HepG2 (cell line): ENCODE results near the gene NACC2. TPM values are rescaled to one million over a fixed set of nuclear protein-coding genes. Genes with fewer than 3 reads are reported as not detected.

Experiments used
- ATAC-seq: fragments of 200-7000 bp; cut with Tn5 transposase; 3 replicates; pipeline ENCODE4 v1.9.1; 2020; ENCODE audit warnings: mild to moderate bottlenecking, moderate library complexity
- BruUV-seq: library from RNA; stranded (reverse); fragments of 400-500 nt; replicated peaks from 2 replicates; lab custom pipeline; 2021; lab: Mats Ljungman, UMichigan
- CTCF ChIA-PET: fragments of 300-600 bp; formaldehyde crosslinking; extraction: SDS; loops from one replicate; lab custom pipeline; 2021; ENCODE audit warnings: low total read pairs, inconsistent platforms, low intra/inter-chr PET ratio; lab: Yijun Ruan, JAX
- POLR2A ChIA-PET: fragments of 350-600 bp; sonication (Branson Sonifier 250); formaldehyde crosslinking; loops from one replicate; lab custom pipeline; 2020; ENCODE audit warnings: antibody characterized with exemption, inconsistent platforms; lab: Yijun Ruan, JAX
- DNase-seq: peaks from one replicate; pipeline ENCODE4 v3.0.0-alpha.2; 2015; ENCODE audit warnings: low spot score
- FAIRE-seq: peaks from 3 replicates; lab custom pipeline; 2011; peaks lifted over from hg19 to GRCh38; lab: Jason Lieb, UNC
- H2AFZ ChIP-seq: one replicate; pipeline ENCODE4 v1.6.1; 2011; ENCODE audit warnings: low read length, inconsistent platforms
- H3K27ac ChIP-seq: fragments of 300-600 bp; 3 replicates; pipeline ENCODE4 v1.8.0; 2011; ENCODE audit warnings: mixed run types, mild to moderate bottlenecking, mixed read lengths, low read length, inconsistent platforms; ENCODE audit not compliant: insufficient read depth; ENCODE audit errors: extremely low read length
- H3K27me3 ChIP-seq, 2 experiments: fragments of 200-600 bp in 1 of 2; 2 replicates in 1 of 2; 3 replicates in 1 of 2; pipeline versions ENCODE4 v1.6.0 to v1.8.0; 2011; ENCODE audit warnings: low read length in 2 of 2, mild to moderate bottlenecking in 2 of 2, moderate library complexity in 2 of 2, inconsistent platforms in 1 of 2; ENCODE audit not compliant: insufficient read depth in 2 of 2, control insufficient read depth in 1 of 2
- H3K36me3 ChIP-seq, 2 experiments: fragments of 200-600 bp in 1 of 2; replicated peaks in 1 of 2; 2 replicates in 1 of 2; 3 replicates in 1 of 2; pipeline versions ENCODE4 v1.5.1 to v1.8.0; 2011; ENCODE audit warnings: low read length in 2 of 2, inconsistent platforms in 1 of 2; ENCODE audit not compliant: insufficient read depth in 2 of 2, control insufficient read depth in 1 of 2
- H3K4me1 ChIP-seq: 2 replicates; pipeline ENCODE4 v1.5.1; 2012; ENCODE audit warnings: low read length, inconsistent platforms; ENCODE audit not compliant: insufficient read depth
- H3K4me2 ChIP-seq: 2 replicates; pipeline ENCODE4 v1.6.0; 2011; ENCODE audit warnings: low read depth, low read length, inconsistent platforms
- H3K4me3 ChIP-seq, 3 experiments: fragments of 200-600 bp in 1 of 3; sonication (generic), shearing (Covaris generic) in 1 of 3; replicated peaks in 1 of 3; 2 replicates each; pipeline ENCODE4 v1.5.1; 2011 to 2016; ENCODE audit warnings: low read length in 3 of 3, inconsistent platforms in 2 of 3, low read depth in 2 of 3, mild to moderate bottlenecking in 2 of 3, control low read depth in 1 of 3, mixed read lengths in 1 of 3; ENCODE audit not compliant: insufficient read depth in 1 of 3
- H3K79me2 ChIP-seq: one replicate; pipeline ENCODE4 v1.6.1; 2011; ENCODE audit warnings: low read length, inconsistent platforms; ENCODE audit not compliant: insufficient read depth
- H3K9ac ChIP-seq: 2 replicates; pipeline ENCODE4 v1.6.0; 2011; ENCODE audit warnings: mild to moderate bottlenecking, low read depth, low read length, inconsistent platforms; ENCODE audit not compliant: insufficient read depth
- H3K9me3 ChIP-seq: 2 replicates; pipeline ENCODE4 v1.5.1; 2012; ENCODE audit warnings: mild to moderate bottlenecking, low read length
- H4K20me1 ChIP-seq: 2 replicates; pipeline ENCODE4 v1.6.0; 2011; ENCODE audit warnings: inconsistent platforms, mild to moderate bottlenecking, low read length, moderate library complexity; ENCODE audit not compliant: insufficient read depth
- CENPT ChIP-seq: sonication (generic); formaldehyde crosslinking; IDR thresholded peaks from 2 replicates; pipeline ENCODE4 v1.8.0; 2022; ENCODE audit warnings: low read depth, mild to moderate bottlenecking, moderate library complexity, missing genetic modification reagents
- GFI1 ChIP-seq: sonication (generic); formaldehyde crosslinking; IDR thresholded peaks from 2 replicates; pipeline ENCODE4 v1.5.0; 2020; ENCODE audit warnings: missing genetic modification reagents, mild to moderate bottlenecking, borderline replicate concordance
- HNF4A ChIP-seq: sonication (generic); formaldehyde crosslinking; IDR thresholded peaks from 2 replicates; pipeline ENCODE4 v1.4.0; 2020; ENCODE audit warnings: missing genetic modification reagents
- KDM1A ChIP-seq: IDR thresholded peaks from 2 replicates; pipeline ENCODE4 v1.6.1; 2016; ENCODE audit warnings: missing compliant biosample characterization
- KDM6A ChIP-seq: IDR thresholded peaks from 2 replicates; pipeline ENCODE4 v1.6.1; 2016; ENCODE audit warnings: low read depth
- KLF12 ChIP-seq: sonication (generic); formaldehyde crosslinking; IDR thresholded peaks from 2 replicates; pipeline ENCODE4 v1.4.0; 2020; ENCODE audit warnings: missing genetic modification reagents, borderline replicate concordance
- MYPOP ChIP-seq: sonication (generic); formaldehyde crosslinking; IDR thresholded peaks from 2 replicates; pipeline ENCODE4 v1.8.1; 2023; ENCODE audit warnings: mild to moderate bottlenecking, moderate library complexity, missing genetic modification reagents
- NFAT5 ChIP-seq: sonication (generic); formaldehyde crosslinking; IDR thresholded peaks from 2 replicates; pipeline ENCODE4 v1.4.0; 2020; ENCODE audit warnings: missing genetic modification reagents
- TCF7L2 ChIP-seq: IDR thresholded peaks from 2 replicates; pipeline ENCODE4 v1.6.1; 2011; ENCODE audit warnings: mild to moderate bottlenecking, low read depth, low read length, moderate library complexity
- TFAP4 ChIP-seq: sonication (generic); IDR thresholded peaks from 2 replicates; pipeline ENCODE4 v1.6.1; 2016; ENCODE audit warnings: low read depth, borderline replicate concordance
- ZFP91 ChIP-seq: sonication (generic); formaldehyde crosslinking; IDR thresholded peaks from 2 replicates; pipeline ENCODE4 v1.9.0; 2022; ENCODE audit warnings: missing genetic modification reagents, mild to moderate bottlenecking, borderline replicate concordance
- ZNF510 ChIP-seq: sonication (generic); formaldehyde crosslinking; IDR thresholded peaks from 2 replicates; pipeline ENCODE4 v1.4.0; 2020; ENCODE audit warnings: low read depth, mild to moderate bottlenecking, missing genetic modification reagents
- ZSCAN25 ChIP-seq: sonication (generic); formaldehyde crosslinking; IDR thresholded peaks from 2 replicates; pipeline ENCODE4 v1.8.0; 2022; ENCODE audit warnings: mild to moderate bottlenecking, missing genetic modification reagents
- ZSCAN31 ChIP-seq: sonication (generic); formaldehyde crosslinking; IDR thresholded peaks from 2 replicates; pipeline ENCODE4 v1.5.0; 2020; ENCODE audit warnings: low read depth, mild to moderate bottlenecking, missing genetic modification reagents
- WGBS: methylation state at CpG from one replicate; pipeline ENCODE4 v1.1.6; 2017; ENCODE audit warnings: low lambda C conversion rate; 5-methylcytosine and 5-hydroxymethylcytosine counted together
- in situ Hi-C: cut with HindIII; loops from 2 replicates; pipeline ENCODE4 v1.10.0; 2017; ENCODE audit warnings: low pct_unique_long_range_greater_than_20kb; ENCODE audit not compliant: extremely low pct_ligation_motif_present
- intact Hi-C: fragments of 100-400 bp; cut with micrococcal nuclease; formaldehyde crosslinking; loops from one replicate; pipeline ENCODE4 v1.10.0; 2022; ENCODE audit not compliant: unreplicated experiment
- polyA plus RNA-seq, 8 experiments: library from polyadenylated mRNA; depleted of rRNA in 3 of 8; stranded (reverse) in 7 of 8; unstranded in 1 of 8; fragments of >200 nt; fragmentation: Illumina TruSeq in 4 of 8; extraction: Trizol in 4 of 8; gene quantifications; 2 replicates each; pipeline versions ENCODE4 v1.2.1 to v1.2.3, GENCODE V29; 2011 to 2016; ENCODE audit warnings: low read depth in 4 of 8, missing spikeins in 1 of 8, mixed read lengths in 1 of 8; ENCODE audit not compliant: insufficient read depth in 1 of 8
- total RNA-seq, 5 experiments: library from RNA; depleted of rRNA; stranded (reverse); fragments of >200 nt; fragmentation: Illumina TruSeq; extraction: Trizol; gene quantifications; 2 replicates each; pipeline ENCODE4 v1.2.3, GENCODE V29; 2016; ENCODE audit warnings: low read depth in 1 of 5

Gene NACC2
- total and polyA plus RNA-seq, 2 of the 13 experiments (the other 11 are each of a cell fraction or from before 2014, with no cell fraction given): 5.9 to 12.3 TPM

- Histone ChIP-seq H3K9ac (peak overlapping the region; percentile 86), H3K4me3 (peak overlapping the region; percentile 74 to 81 (median 81)), H3K79me2 (peaks cover 56% of the 10 kb centered on the region), H3K27ac (peak overlapping the region; percentile 82), H3K9me3 (no peaks in the 10 kb centered on the region), H3K4me2 (peak overlapping the region; percentile 91), H4K20me1 (peaks cover 39% of the 10 kb centered on the region; the same call in 1 of the 2 replicates), H3K4me1 (peaks cover 48% of the 10 kb centered on the region), H3K36me3 (0 out of 5 replicates have a peak, but pooled peaks cover 2 to 5% of the 10 kb centered on the region in 2 experiments), H2AFZ (no peak overlapping the region), H3K27me3 (peaks cover 2 to 12% of the 10 kb centered on the region in 2 experiments; a peak in 3 of 5 replicates)
- in situ Hi-C loops (no loop called here), intact Hi-C loops (loop anchor here (5.0 kb wide), 1 partner anchor 41 kb away; no protein-coding TSS in a partner anchor)
- ChIA-PET POLR2A (interaction anchor here (0.7 to 3.5 kb wide), 9 partner anchors 10 to 100 kb away, joined by 3 to 35 read pairs (median 7); partner anchors contain the start of gene TMEM250), CTCF (no interaction called here)
- ATAC-seq (peak; percentile 55), FAIRE-seq (no peak), DNase-seq (no peak)
- TSS peak; percentile 41 for BruUV-seq
- WGBS: 6% methylated on average over 8 of the region's 16 CpGs
- peak; percentile 25; the same call in 1 of the 2 replicates for TF ChIP-seq HNF4A (CRISPR knock-in tag)
- no peak for TF ChIP-seq KDM1A
- 0 out of 2 replicates have a peak, but pooled peaks have one; percentile 21 for TF ChIP-seq ZSCAN25
- TF ChIP-seq MYPOP (CRISPR knock-in tag): 0 out of 2 replicates have a peak, but pooled peaks have one; percentile 16
- TF ChIP-seq CENPT: no peak
- no peak for TF ChIP-seq NFAT5 (CRISPR knock-in tag)
- no peak for TF ChIP-seq TCF7L2
- no peak for TF ChIP-seq ZNF510
- no peak for TF ChIP-seq KDM6A (CRISPR knock-in tag)
- TF ChIP-seq ZFP91 (CRISPR knock-in tag): no peak
- TF ChIP-seq GFI1 (CRISPR knock-in tag): 0 out of 2 replicates have a peak, but pooled peaks have one; percentile 20
- no peak for TF ChIP-seq TFAP4
- no peak for TF ChIP-seq KLF12 (CRISPR knock-in tag)
- TF ChIP-seq ZSCAN31 (CRISPR knock-in tag): 0 out of 2 replicates have a peak, but pooled peaks have one; percentile 12
Measured at GRCh38 chr9:136093346-136093986, 1.6 kb downstream of the NACC2 start.
